GM12875 (cell line): ENCODE results near the gene PELI1.

Experiments used
- H3K4me3 ChIP-seq: one replicate; pipeline ENCODE4 v1.5.1; 2011; ENCODE audit warnings: low read depth, low read length, control low read depth
- TF ChIP-seq, protein P1 (sequence below): IDR thresholded peaks from 2 replicates; pipeline ENCODE4 v1.5.1; 2011; ENCODE audit warnings: low read depth, mild to moderate bottlenecking, control low read depth, inconsistent platforms, low read length, moderate library complexity, borderline replicate concordance; ENCODE audit not compliant: insufficient read depth

PELI1 gene

DNA sequence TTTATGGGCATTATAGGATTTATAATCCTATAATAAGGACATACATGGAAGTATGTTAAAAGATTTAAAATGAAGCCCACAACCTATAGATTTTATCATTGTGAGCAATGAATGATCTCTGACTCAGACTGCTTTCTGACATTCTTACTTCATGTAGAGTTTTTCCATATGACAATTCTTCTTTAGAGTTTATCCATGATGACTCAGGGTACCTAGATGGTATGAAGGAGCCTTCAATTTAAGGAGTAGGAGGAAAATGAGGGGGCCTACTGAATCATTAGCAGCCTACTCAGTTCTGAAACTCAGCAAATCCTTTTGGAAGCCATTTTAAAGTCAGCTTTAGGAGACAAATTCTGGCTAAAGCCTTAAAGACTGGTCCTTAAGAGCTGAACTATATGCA is 10.4 kb downstream of the PELI1 start:
- no peak overlapping the region for H3K4me3 ChIP-seq
- TF ChIP-seq, protein P1, sequence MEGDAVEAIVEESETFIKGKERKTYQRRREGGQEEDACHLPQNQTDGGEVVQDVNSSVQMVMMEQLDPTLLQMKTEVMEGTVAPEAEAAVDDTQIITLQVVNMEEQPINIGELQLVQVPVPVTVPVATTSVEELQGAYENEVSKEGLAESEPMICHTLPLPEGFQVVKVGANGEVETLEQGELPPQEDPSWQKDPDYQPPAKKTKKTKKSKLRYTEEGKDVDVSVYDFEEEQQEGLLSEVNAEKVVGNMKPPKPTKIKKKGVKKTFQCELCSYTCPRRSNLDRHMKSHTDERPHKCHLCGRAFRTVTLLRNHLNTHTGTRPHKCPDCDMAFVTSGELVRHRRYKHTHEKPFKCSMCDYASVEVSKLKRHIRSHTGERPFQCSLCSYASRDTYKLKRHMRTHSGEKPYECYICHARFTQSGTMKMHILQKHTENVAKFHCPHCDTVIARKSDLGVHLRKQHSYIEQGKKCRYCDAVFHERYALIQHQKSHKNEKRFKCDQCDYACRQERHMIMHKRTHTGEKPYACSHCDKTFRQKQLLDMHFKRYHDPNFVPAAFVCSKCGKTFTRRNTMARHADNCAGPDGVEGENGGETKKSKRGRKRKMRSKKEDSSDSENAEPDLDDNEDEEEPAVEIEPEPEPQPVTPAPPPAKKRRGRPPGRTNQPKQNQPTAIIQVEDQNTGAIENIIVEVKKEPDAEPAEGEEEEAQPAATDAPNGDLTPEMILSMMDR, result no peak

DNA sequence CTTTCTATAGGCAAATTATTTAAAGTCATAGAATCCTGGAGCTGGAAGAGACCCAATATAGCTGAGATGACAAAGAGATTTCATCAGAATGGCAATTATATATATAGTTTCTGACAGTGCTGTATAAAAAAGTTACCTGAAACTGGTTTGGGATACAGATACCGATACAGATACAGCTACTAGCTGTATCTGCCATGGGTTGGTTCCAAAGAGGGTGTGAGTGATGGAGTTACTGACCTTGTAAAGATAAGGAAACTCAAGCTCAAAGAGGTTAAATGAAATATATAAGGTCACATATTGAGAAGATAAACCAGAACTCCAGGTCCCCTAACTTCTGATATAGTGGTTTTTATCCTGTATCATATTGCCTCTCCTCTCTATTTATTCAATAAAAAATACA is 10.9 kb downstream of the PELI1 start:
- TF ChIP-seq, protein P1, result no peak
- H3K4me3 ChIP-seq, result no peak overlapping the region

DNA sequence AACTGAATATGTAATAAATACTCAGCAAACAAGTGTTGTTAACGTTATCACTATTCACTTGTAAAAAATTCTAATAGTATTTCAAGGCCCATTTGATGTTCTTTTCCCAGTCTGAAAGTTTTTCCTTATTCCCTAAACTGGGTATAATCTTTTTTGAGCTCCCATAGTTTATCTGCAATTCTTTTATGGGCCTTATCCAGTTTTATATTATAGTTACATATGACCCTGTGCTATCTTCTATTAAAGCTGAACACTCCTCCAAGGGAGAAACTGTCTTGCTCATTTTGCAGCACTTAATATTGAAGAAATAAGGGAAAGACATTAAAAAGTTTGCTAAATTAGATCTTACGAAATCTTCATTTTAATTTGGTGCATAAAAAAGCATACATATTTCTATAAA is 13.9 kb downstream of the PELI1 start:
- TF ChIP-seq, protein P1, result no peak
- no peak overlapping the region for H3K4me3 ChIP-seq

DNA sequence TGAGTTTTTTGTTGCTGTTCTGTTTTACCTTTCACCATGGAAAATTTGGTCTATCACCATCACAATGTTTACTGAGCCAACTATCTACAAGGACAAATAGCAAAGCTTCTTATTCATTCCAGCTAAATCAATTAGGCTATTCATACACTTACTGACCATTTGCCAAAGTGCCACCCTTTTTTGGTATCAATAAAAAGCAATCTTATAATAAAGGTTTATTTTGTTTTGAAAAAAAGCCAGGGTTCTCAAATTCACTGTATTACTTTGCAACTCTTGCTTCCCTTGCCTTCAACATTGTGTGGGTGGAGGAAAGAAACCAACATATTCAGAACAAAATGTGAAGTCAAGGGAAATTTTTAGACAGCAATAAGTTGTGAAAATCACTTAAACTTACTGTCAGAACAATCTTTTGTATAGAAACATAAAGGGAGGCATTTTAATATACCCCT is 15.3 kb downstream of the PELI1 start:
- TF ChIP-seq, protein P1, result no peak

DNA sequence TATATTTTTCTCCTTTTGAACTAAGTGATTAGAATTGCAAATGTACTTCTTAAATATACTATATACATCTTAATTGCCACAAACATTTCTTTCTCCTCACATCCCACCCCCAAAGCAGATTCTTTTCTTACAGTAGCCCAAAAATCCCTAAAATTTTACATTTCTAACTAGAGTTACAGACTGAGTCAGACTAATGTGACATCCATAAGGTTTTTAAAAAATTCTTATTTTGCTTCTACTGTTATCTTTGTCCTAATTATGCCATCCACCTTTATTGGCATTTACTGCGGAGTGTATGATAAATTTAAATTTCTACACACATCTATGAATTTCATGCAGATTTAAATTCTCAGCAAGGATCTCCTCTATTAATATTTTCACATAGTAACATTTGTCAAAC is 15.8 kb downstream of the PELI1 start:
- H3K4me3 ChIP-seq, result no peak overlapping the region
- TF ChIP-seq, protein P1, result no peak

More for the DNA sequence above, 15.3 kb downstream of the PELI1 start:
- no peak overlapping the region for H3K4me3 ChIP-seq

DNA sequence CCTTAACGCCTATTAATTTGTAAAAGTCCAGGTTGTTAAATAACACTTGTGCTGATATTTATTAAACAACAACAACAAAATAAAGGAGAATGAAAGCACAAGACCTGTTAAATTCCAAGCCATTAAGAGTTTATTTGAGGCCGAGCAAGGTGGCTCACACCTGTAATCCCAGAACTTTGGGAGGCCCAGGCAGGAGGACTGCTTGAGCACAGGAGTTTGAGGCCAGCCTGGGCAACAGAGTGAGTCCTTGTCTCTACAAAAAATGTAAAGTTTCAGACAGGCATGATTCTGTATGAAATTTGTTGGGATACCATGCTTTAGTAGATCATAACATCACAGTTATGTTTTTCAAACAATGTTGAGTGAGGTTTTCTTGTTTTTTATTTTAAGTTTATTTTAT is 17.1 kb downstream of the PELI1 start:
- TF ChIP-seq, protein P1, result no peak
- no peak overlapping the region for H3K4me3 ChIP-seq

DNA sequence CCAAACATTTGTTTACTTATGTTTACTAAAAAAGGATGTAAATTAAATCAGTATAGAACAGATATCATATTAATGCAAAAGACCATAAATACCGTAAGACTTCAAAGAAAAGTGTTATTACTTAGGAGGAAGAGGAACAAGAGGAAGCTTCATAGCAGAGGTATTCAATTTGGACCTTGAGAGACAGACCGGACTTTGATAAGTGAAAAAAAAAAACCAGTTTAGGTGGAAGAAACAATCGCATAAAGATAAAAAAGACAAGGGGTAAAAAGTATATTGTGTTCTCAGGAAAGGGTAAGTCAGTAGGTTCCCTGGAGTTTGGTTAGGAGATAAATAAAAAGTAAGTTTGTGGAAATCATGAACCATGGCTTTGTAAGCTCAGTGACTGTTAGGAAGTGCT is 17.6 kb downstream of the PELI1 start:
- TF ChIP-seq, protein P1, result no peak
- H3K4me3 ChIP-seq, result no peak overlapping the region
